Right lobe of liver (tissue), 4 donors: Measurements from ENCODE around the gene GALNT16.

Source experiments
- POLR2A ChIP-seq: fragments of 450-650 bp; IDR thresholded peaks from one replicate; pipeline ENCODE4 v1.6.1; 2017; ENCODE audit warnings: antibody characterized with exemption, mild to moderate bottlenecking
- TF ChIP-seq, protein P1 (sequence below), 4 donors: fragments of 200-600 bp in 3 of 4; fragments of 450-650 bp in 1 of 4; IDR thresholded peaks; one replicate each; pipeline versions ENCODE4 v1.5.1 to v1.8.0; 2016 to 2022; ENCODE audit warnings: antibody characterized with exemption in 4 of 4, mild to moderate bottlenecking in 2 of 4
- donor health status: DM: no; HTN: no; CAD: no.
- donor health status: DM: no; HTN: no; CAD: no.
- donor health status: DM: no; HTN: yes; CAD: no.

DNA sequence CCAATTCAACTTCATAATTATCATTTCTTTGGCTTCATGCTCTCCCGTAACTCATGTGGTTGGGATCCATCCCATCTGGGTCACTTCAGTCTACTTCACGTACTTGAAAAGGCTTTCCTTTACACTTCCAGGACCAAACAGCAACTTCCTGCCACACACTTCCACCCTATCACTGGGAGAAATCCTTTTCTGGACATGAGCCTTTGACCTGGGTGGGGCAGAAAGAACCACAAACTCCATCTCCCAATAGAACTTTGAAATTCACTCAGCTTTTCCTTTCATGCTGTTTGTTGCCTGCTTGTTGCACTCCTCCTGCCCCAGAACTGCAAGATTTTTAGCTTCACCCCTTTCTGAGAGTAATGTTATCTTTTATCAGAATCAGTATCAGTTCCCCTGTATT lies 18.4 kb upstream of the GALNT16 start:
- TF ChIP-seq POLR2A = no peak
- TF ChIP-seq, protein P1, sequence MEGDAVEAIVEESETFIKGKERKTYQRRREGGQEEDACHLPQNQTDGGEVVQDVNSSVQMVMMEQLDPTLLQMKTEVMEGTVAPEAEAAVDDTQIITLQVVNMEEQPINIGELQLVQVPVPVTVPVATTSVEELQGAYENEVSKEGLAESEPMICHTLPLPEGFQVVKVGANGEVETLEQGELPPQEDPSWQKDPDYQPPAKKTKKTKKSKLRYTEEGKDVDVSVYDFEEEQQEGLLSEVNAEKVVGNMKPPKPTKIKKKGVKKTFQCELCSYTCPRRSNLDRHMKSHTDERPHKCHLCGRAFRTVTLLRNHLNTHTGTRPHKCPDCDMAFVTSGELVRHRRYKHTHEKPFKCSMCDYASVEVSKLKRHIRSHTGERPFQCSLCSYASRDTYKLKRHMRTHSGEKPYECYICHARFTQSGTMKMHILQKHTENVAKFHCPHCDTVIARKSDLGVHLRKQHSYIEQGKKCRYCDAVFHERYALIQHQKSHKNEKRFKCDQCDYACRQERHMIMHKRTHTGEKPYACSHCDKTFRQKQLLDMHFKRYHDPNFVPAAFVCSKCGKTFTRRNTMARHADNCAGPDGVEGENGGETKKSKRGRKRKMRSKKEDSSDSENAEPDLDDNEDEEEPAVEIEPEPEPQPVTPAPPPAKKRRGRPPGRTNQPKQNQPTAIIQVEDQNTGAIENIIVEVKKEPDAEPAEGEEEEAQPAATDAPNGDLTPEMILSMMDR (IDR thresholded peaks at IDR 0.05) = no peak
